Choroid plexus epithelial cell (primary cell): ENCODE results near the gene KIF1A.

ENCODE experiments used
- DNase-seq: peaks from one replicate; pipeline ENCODE4 v3.0.0-alpha.2; 2010; ENCODE audit warnings: low read depth
- H3K4me3 ChIP-seq: 2 replicates; pipeline ENCODE4 v1.5.1; 2011; ENCODE audit warnings: low read depth, mild to moderate bottlenecking, control low read depth, low read length, moderate library complexity
- CTCF ChIP-seq: conservative IDR thresholded peaks from 2 replicates; pipeline ENCODE4 v1.5.1; 2011; ENCODE audit warnings: low read depth, mild to moderate bottlenecking, control low read depth, inconsistent platforms, low read length, moderate library complexity

KIF1A gene

DNA sequence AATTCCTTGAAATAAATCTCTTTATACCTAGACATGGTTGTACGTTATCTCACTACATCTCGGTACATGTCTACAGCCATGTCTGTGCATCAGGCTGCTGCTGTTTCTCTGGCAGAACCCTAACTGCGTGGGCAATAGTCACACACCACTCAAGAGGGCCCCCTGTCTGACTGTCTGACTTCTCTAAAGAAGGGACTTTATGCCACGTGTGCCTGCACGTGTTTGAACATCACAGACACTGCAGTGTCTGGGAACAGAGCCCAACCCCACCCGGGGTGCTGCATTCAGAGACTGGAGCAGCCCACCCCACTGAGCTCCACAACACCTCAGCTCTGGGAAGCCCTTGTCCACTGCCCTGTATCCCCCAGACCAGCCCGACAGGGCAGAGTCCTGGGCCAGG lies 55.0 kb downstream of the KIF1A start:
- DNase-seq = no peak
- H3K4me3 ChIP-seq = no peak overlapping the region
- no peak for TF ChIP-seq CTCF

DNA sequence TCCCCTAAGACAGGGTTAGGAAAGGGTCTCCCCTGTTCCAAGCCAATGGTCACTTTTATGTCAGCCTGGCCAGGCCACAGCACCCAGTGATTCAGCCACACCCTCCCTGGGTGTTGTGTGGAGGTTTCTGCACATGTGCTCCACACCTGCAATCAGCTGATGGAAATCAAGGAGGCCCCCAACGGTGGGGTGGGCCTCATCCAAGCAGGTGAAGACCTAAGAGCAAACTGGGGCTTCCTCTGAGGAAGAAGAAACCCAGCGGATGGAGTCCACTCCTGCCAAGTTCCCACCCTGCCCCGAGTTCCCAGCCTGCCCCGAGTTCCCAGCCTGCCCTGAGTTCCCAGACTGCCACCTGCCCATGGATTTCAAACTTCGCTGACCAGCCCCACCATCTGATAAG lies 55.4 kb downstream of the KIF1A start:
- TF ChIP-seq CTCF = no peak
- no peak overlapping the region for H3K4me3 ChIP-seq
- DNase-seq = no peak

- H3K4me3 ChIP-seq = no peak overlapping the region
- DNase-seq = no peak
- TF ChIP-seq CTCF = no peak
Measured at GRCh38 chr2:240762971-240763370, 57.0 kb downstream of the KIF1A start.

DNA sequence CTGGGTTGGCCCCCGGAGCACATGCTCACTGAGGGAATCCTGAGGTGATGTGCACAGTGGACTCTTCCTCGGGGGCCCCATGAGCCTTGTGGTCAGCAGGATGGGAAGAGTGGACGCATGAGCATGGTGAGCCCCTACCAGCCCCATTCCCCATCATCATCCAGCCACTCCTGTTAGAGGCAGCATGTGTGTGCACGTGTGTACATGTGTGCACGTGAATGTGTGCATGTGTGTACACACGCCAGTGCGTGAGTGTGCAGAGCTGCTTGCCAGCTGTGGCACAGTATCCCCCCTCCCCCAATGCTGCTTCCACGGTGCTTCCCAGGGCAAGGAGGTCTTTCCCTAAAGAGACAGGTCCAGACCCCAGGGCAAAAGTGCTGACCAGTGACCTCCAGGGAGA lies 57.8 kb downstream of the KIF1A start:
- no peak overlapping the region for H3K4me3 ChIP-seq
- TF ChIP-seq CTCF = no peak
- no peak for DNase-seq

DNA sequence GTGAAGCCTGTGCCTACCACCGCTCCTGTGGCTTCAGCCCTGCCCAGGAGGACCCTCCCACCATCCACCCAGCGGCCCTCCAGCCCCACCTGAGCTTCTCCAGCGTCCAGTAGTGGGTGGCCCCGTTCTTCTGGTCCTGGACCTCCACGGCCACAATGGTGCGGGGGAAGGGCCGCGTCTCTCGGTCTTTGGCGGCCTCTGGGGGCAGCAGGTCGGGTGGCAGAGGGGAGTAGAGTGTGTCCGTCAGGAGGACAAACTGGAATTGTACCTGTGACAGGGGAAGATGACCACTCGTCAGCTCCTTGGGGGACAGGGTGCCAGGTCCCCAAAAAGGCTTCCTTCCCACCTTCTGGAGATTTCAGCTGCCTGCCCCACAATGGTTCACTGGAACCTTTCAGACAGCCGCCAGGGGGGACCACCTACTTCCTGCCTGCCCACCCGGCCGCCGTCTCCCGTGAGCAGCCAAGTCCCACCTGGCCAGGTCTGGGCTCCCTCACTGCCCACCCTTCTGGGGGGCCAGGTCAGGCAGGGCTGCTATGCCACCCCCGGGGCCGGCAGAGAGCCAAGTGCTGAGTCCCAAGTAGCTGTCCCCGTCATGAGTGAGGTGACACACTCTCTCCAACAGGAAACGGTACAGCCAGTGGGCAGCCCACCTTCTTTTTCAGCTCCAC lies 59.3 kb downstream of the KIF1A start:
- DNase-seq = no peak
- no peak overlapping the region for H3K4me3 ChIP-seq
- no peak for TF ChIP-seq CTCF

GRCh38 chr2:240760121-240760520 lies 59.9 kb downstream of the KIF1A start:
- no peak for DNase-seq
- TF ChIP-seq CTCF = no peak
- no peak overlapping the region for H3K4me3 ChIP-seq

DNA sequence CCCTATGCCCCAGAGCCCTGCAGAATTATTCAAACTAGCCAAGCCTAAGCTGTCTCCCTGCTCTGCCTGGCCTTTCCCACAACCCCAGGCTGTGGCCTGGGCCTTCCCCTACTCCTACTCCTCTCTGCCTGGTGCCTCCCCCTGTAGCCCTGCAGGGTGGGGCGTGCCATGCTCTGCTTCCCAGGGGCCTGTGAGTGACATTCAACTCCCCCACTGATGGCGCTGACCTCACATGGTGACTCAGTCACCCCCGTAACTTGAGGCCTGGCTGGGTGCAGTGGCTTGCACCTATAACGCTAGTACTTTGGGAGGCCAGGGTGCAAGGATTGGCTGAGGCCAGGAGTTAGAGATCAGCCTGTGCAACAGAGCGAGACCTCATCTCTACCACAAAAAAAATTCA lies 60.6 kb downstream of the KIF1A start:
- TF ChIP-seq CTCF = no peak
- no peak for DNase-seq
- H3K4me3 ChIP-seq = no peak overlapping the region
